A204.1 (cell line): ENCODE data around the gene WRNIP1.

Experiments used
- FAIRE-seq: peaks from 2 replicates; lab custom pipeline; 2012; peaks lifted over from hg19 to GRCh38; lab: Jason Lieb, UNC

WRNIP1 gene

GRCh38 chr6:2807342-2808090, 42.3 kb downstream of the WRNIP1 start:
- no peak for FAIRE-seq

GRCh38 chr6:2809015-2809414, 43.8 kb downstream of the WRNIP1 start:
- FAIRE-seq, result no peak

- no peak for FAIRE-seq
Measured at GRCh38 chr6:2810092-2810671, 45.0 kb downstream of the WRNIP1 start.

GRCh38 chr6:2812695-2813094, 47.5 kb downstream of the WRNIP1 start:
- FAIRE-seq, result no peak

- no peak for FAIRE-seq
Measured at GRCh38 chr6:2816158-2816557, 51.0 kb downstream of the WRNIP1 start.

- no peak for FAIRE-seq
Measured at GRCh38 chr6:2817903-2818443, 52.8 kb downstream of the WRNIP1 start.

GRCh38 chr6:2818593-2818992, 53.4 kb downstream of the WRNIP1 start:
- FAIRE-seq, result no peak

GRCh38 chr6:2819115-2819514, 53.9 kb downstream of the WRNIP1 start:
- no peak for FAIRE-seq

GRCh38 chr6:2819978-2820377, 54.8 kb downstream of the WRNIP1 start:
- no peak for FAIRE-seq

- FAIRE-seq, result no peak
Measured at GRCh38 chr6:2820415-2820814, 55.2 kb downstream of the WRNIP1 start.

- no peak for FAIRE-seq
Measured at GRCh38 chr6:2821554-2821953, 56.4 kb downstream of the WRNIP1 start.

- FAIRE-seq, result no peak
Measured at GRCh38 chr6:2823104-2823850, 58.1 kb downstream of the WRNIP1 start.

GRCh38 chr6:2826131-2826530, 60.9 kb downstream of the WRNIP1 start:
- FAIRE-seq, result no peak

- no peak for FAIRE-seq
Measured at GRCh38 chr6:2827142-2827541, 61.9 kb downstream of the WRNIP1 start.

GRCh38 chr6:2828629-2829028, 63.4 kb downstream of the WRNIP1 start:
- FAIRE-seq, result no peak

- FAIRE-seq, result peak; percentile 32
Measured at GRCh38 chr6:2829253-2829652, 64.1 kb downstream of the WRNIP1 start.

- FAIRE-seq, result no peak
Measured at GRCh38 chr6:2830183-2830582, 65.0 kb downstream of the WRNIP1 start.

GRCh38 chr6:2831392-2831791, 66.2 kb downstream of the WRNIP1 start:
- no peak for FAIRE-seq

GRCh38 chr6:2834262-2834661, 69.1 kb downstream of the WRNIP1 start:
- no peak for FAIRE-seq
